Colonic mucosa (tissue), 4 donors: ENCODE data around the gene MED23. TPM values are rescaled to one million over a fixed set of nuclear protein-coding genes. Genes with fewer than 3 reads are reported as not detected.

Experiments
- DNase-seq: peaks from one replicate; pipeline ENCODE4 v3.0.0-alpha.2; 2020
- H3K27ac ChIP-seq: fragments of 200-600 bp; one replicate; pipeline ENCODE4 v1.8.0; 2021
- H3K27me3 ChIP-seq: fragments of 200-600 bp; one replicate; pipeline ENCODE4 v1.8.0; 2021
- H3K36me3 ChIP-seq: fragments of 200-600 bp; one replicate; pipeline ENCODE4 v1.8.0; 2021
- H3K4me1 ChIP-seq: fragments of 200-600 bp; one replicate; pipeline ENCODE4 v1.8.0; 2021; ENCODE audit warnings: mild to moderate bottlenecking
- H3K4me3 ChIP-seq: fragments of 200-600 bp; one replicate; pipeline ENCODE4 v1.8.0; 2021
- H3K9ac ChIP-seq, 2 donors: one replicate each; pipeline ENCODE4 v1.7.0; 2013; ENCODE audit warnings: control low read depth in 2 of 2, low read depth in 2 of 2, low read length in 2 of 2
- H3K9me3 ChIP-seq: fragments of 200-600 bp; one replicate; pipeline ENCODE4 v1.8.0; 2021
- CTCF ChIP-seq: fragments of 200-600 bp; IDR thresholded peaks from one replicate; pipeline ENCODE4 v1.8.0; 2022; ENCODE audit warnings: antibody characterized with exemption, mild to moderate bottlenecking
- intact Hi-C: fragments of 100-400 bp; cut with DNase I; formaldehyde crosslinking; loops from one replicate; pipeline ENCODE4 v1.14.1; 2022
- total RNA-seq, 2 donors: library from RNA; stranded (reverse); fragmentation: NEBNext Ultra II Directional in 1 of 2; extraction: Animal tissue kit (Norgen Biotek cat#: 25700) in 1 of 2; gene quantifications; one replicate each; pipeline ENCODE4 v1.2.1, GENCODE V29; 2021
- donor health status: healthy.
- donor health status: DM: no; HTN: no; CAD: no.
- donor health status: DM: no; HTN: no; CAD: no.

The MED23 gene
- total RNA-seq, 2 donors from 2014 or later = 24.5 to 36.5 TPM

GRCh38 chr6:131641554-131641953 lies 13.5 kb upstream of the MED23 start:
- Histone ChIP-seq H3K9ac (no peak overlapping the region), H3K36me3 (no peaks in the 10 kb centered on the region), H3K27ac (no peak overlapping the region), H3K4me1 (peaks cover 5% of the 10 kb centered on the region), H3K4me3 (no peak overlapping the region), H3K9me3 (no peaks in the 10 kb centered on the region), H3K27me3 (no peaks in the 10 kb centered on the region)
- no peak for DNase-seq
- no peak for TF ChIP-seq CTCF
- intact Hi-C loops = no loop called here

GRCh38 chr6:131640576-131640975 lies 12.5 kb upstream of the MED23 start:
- Histone ChIP-seq H3K9me3 (no peaks in the 10 kb centered on the region), H3K9ac (no peak overlapping the region), H3K27ac (no peak overlapping the region), H3K36me3 (no peaks in the 10 kb centered on the region), H3K4me1 (peaks cover 5% of the 10 kb centered on the region), H3K4me3 (no peak overlapping the region), H3K27me3 (no peaks in the 10 kb centered on the region)
- intact Hi-C loops = no loop called here
- no peak for TF ChIP-seq CTCF
- no peak for DNase-seq

GRCh38 chr6:131640100-131640499 lies 12.1 kb upstream of the MED23 start:
- no peak overlapping the region for H3K27ac ChIP-seq

GRCh38 chr6:131638013-131638412 lies 10.0 kb upstream of the MED23 start:
- Histone ChIP-seq H3K4me3 (peak overlapping the region; percentile 8), H3K4me1 (no peaks in the 10 kb centered on the region), H3K27ac (peak overlapping the region; percentile 19), H3K27me3 (no peaks in the 10 kb centered on the region), H3K9me3 (no peaks in the 10 kb centered on the region), H3K9ac (no peak overlapping the region), H3K36me3 (no peaks in the 10 kb centered on the region)
- intact Hi-C loops = no loop called here
- no peak for TF ChIP-seq CTCF
- DNase-seq = no peak

More at GRCh38 chr6:131640100-131640499, 12.1 kb upstream of the MED23 start:
- Histone ChIP-seq H3K36me3 (no peaks in the 10 kb centered on the region), H3K9ac (no peak overlapping the region), H3K4me3 (no peak overlapping the region), H3K27me3 (no peaks in the 10 kb centered on the region), H3K9me3 (no peaks in the 10 kb centered on the region), H3K4me1 (peaks cover 2% of the 10 kb centered on the region)
- no peak for DNase-seq
- no peak for TF ChIP-seq CTCF
- intact Hi-C loops = no loop called here

- H3K27ac ChIP-seq = peak within 1 kb of the TSS; percentile 19
- H3K4me3 ChIP-seq = peak within 1 kb of the TSS; percentile 8
Measured at GRCh38 chr6:131636880-131637792, 9.1 kb upstream of the MED23 start, which contains the start of gene ENPP3. TSS of gene ENPP3 (plus strand) at chr6:131637302. CDS start at chr6:131637385, 83 bp downstream.

More at GRCh38 chr6:131636880-131637792, 9.1 kb upstream of the MED23 start, which contains the start of gene ENPP3:
- intact Hi-C loops = no loop called here
- Histone ChIP-seq H3K9ac (no peak within 1 kb of the TSS), H3K4me1 (no peaks in the 10 kb centered on the region), H3K27me3 (no peaks in the 10 kb centered on the region), H3K9me3 (no peaks in the 10 kb centered on the region), H3K36me3 (no peaks in the 10 kb centered on the region)
- no peak for DNase-seq
- TF ChIP-seq CTCF = no peak
